Lung (tissue), 12 donors: ENCODE results near the gene MBNL3. TPM values are rescaled to one million over a fixed set of nuclear protein-coding genes. Genes with fewer than 3 reads are reported as not detected.

Source experiments
- ATAC-seq: fragments of 200-7000 bp; cut with Tn5 transposase; one replicate; pipeline ENCODE4 v1.9.1; 2020; ENCODE audit warnings: moderate number of reproducible peaks; ENCODE audit not compliant: insufficient read depth, low FRiP score
- DNase-seq, 3 donors: peaks; one replicate each; pipeline ENCODE4 v3.0.0-alpha.2; 2013 to 2017
- H3K27ac ChIP-seq, 2 donors: one replicate each; pipeline ENCODE4 v1.5.1; 2013; ENCODE audit warnings: mild to moderate bottlenecking in 2 of 2, moderate library complexity in 2 of 2, control low read depth in 1 of 2, inconsistent platforms in 1 of 2, low read depth in 1 of 2, low read length in 1 of 2
- H3K27me3 ChIP-seq, 3 donors: one replicate each; pipeline ENCODE4 v1.5.1; 2013; ENCODE audit warnings: low read length in 2 of 3; ENCODE audit not compliant: control insufficient read depth in 3 of 3, insufficient read depth in 3 of 3
- H3K36me3 ChIP-seq, 4 donors: one replicate each; pipeline ENCODE4 v1.5.1; 2013; ENCODE audit warnings: low read length in 4 of 4, mild to moderate bottlenecking in 1 of 4, moderate library complexity in 1 of 4; ENCODE audit not compliant: control insufficient read depth in 4 of 4, insufficient read depth in 4 of 4
- H3K4me1 ChIP-seq, 5 donors: one replicate each; pipeline ENCODE4 v1.5.1; 2013; ENCODE audit warnings: low read length in 5 of 5, mild to moderate bottlenecking in 2 of 5, moderate library complexity in 1 of 5; ENCODE audit not compliant: control insufficient read depth in 5 of 5, insufficient read depth in 5 of 5
- H3K4me3 ChIP-seq: one replicate; pipeline ENCODE4 v1.5.1; 2013; ENCODE audit warnings: mild to moderate bottlenecking, control low read depth, moderate library complexity
- H3K9ac ChIP-seq, 2 donors: one replicate each; pipeline ENCODE4 v1.5.1; 2013; ENCODE audit warnings: low read length in 2 of 2, control low read depth in 1 of 2; ENCODE audit not compliant: insufficient read depth in 1 of 2
- H3K9me3 ChIP-seq, 4 donors: one replicate each; pipeline ENCODE4 v1.5.1; 2013; ENCODE audit warnings: low read length in 3 of 4, mild to moderate bottlenecking in 1 of 4, moderate library complexity in 1 of 4; ENCODE audit not compliant: control insufficient read depth in 4 of 4, insufficient read depth in 3 of 4
- WGBS, 2 donors: extraction: QIAGEN DNeasy Blood & Tissue Kit; methylation state at CpG; one replicate each; pipeline ENCODE4 v1.1.7; 2013; 5-methylcytosine and 5-hydroxymethylcytosine counted together
- polyA plus RNA-seq, 2 donors: library from polyadenylated mRNA; stranded (reverse); fragments of 200-250 nt; gene quantifications; one replicate each; pipeline ENCODE4 v1.2.1, GENCODE V29; 2013
- total RNA-seq, 2 donors: library from RNA; depleted of rRNA in 1 of 2; stranded (reverse); fragments of >200 nt in 1 of 2; gene quantifications; one replicate each; pipeline ENCODE4 v1.2.1, GENCODE V29; 2014 to 2021
- TF ChIP-seq, protein P1 (sequence below): IDR thresholded peaks from 2 replicates; pipeline ENCODE4 v1.5.1; 2012; ENCODE audit warnings: mild to moderate bottlenecking; ENCODE audit errors: control extremely low read depth, extremely low read depth
- donor health status: control.
- donor health status: control.
- donor health status: Bipolar disorder and iron deficiency.
- donor health status: healthy.
- donor health status: DM: yes; HTN: yes; CAD: no.

MBNL3 gene
- total and polyA plus RNA-seq, 4 donors, result 2.1 to 27.2 (median 11.1) TPM

DNA sequence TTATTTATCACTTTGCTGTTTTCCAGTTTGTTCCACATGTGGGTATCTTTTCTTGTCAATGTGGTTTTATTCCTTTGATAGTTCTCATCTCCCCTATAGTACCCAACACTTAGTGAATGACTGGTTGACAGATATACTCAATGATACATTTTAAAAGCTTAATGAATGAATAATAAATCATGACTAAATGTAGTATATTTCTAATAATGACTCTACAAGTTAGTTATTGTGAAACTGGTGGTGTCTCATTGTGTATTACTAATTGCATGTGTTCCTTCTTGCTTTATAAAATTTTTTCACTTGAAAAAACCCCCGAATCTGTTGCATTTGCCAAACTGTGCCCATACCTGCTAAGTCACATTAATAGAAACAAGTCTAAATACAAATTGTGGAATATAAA, 95.4 kb downstream of the MBNL3 start:
- ATAC-seq (no peak), DNase-seq (no peak)
- Histone ChIP-seq H3K9ac (no peak overlapping the region), H3K36me3 (peaks cover 0 to 2% (median 0%) of the 10 kb centered on the region in 4 donors), H3K4me3 (no peak overlapping the region), H3K27me3 (peaks cover 0 to 34% (median 5%) of the 10 kb centered on the region in 3 donors), H3K27ac (no peak overlapping the region), H3K4me1 (peaks cover 0 to 5% (median 0%) of the 10 kb centered on the region in 5 donors), H3K9me3 (no peaks in the 10 kb centered on the region)
- TF ChIP-seq, protein P1, sequence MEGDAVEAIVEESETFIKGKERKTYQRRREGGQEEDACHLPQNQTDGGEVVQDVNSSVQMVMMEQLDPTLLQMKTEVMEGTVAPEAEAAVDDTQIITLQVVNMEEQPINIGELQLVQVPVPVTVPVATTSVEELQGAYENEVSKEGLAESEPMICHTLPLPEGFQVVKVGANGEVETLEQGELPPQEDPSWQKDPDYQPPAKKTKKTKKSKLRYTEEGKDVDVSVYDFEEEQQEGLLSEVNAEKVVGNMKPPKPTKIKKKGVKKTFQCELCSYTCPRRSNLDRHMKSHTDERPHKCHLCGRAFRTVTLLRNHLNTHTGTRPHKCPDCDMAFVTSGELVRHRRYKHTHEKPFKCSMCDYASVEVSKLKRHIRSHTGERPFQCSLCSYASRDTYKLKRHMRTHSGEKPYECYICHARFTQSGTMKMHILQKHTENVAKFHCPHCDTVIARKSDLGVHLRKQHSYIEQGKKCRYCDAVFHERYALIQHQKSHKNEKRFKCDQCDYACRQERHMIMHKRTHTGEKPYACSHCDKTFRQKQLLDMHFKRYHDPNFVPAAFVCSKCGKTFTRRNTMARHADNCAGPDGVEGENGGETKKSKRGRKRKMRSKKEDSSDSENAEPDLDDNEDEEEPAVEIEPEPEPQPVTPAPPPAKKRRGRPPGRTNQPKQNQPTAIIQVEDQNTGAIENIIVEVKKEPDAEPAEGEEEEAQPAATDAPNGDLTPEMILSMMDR, result no peak
- WGBS, 2 donors, result 76 to 77% methylated on average over 1 of the region's 1 CpG

DNA sequence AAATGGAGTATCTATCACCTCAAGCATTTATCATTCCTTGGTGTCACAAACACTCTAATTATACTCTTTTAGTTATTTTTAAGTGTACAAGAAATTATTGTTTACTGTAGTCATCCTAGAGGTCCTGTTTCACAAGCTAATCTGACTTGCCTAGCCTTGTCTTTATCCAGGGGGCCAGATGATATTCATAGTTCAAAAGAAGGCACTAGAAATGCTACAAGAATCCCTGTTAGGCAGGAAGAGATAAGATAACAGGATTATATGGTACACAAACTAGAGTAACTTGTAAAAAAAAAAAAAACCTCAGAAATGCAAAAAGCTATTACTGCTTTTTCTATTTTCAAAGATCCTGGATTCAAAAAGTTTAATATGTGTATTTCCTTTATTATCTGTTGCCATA, 95.8 kb downstream of the MBNL3 start:
- H3K4me3 ChIP-seq, result no peak overlapping the region
- H3K27ac ChIP-seq, result no peak overlapping the region
- TF ChIP-seq, protein P1, result no peak
- peaks cover 0 to 7% (median 0%) of the 10 kb centered on the region in 5 donors for H3K4me1 ChIP-seq
- no peak overlapping the region for H3K9ac ChIP-seq
- H3K36me3 ChIP-seq, result peaks cover 0 to 2% (median 0%) of the 10 kb centered on the region in 4 donors
- H3K27me3 ChIP-seq, result peaks cover 0 to 34% (median 5%) of the 10 kb centered on the region in 3 donors
- H3K9me3 ChIP-seq, result no peaks in the 10 kb centered on the region
- ATAC-seq, result no peak
- no peak for DNase-seq

DNA sequence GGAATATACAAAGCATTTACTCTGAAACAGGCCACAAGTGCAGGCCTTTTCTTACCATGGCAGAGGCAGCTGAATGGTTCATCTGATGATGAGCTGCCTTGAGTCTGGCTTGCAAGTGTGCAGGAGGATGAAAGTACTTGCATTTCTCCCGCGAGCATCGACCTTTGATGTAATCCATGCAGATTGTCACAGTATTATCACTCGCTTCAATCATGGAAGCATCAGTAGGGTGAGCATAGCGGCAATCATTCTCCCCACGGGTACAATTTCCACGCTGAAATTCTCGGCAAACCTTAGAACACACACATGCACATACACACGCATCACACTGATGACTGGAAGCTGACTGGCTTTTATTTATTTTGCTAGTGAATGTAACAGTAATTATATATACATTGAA, 98.0 kb downstream of the MBNL3 start:
- no peak overlapping the region for H3K27ac ChIP-seq
- no peak overlapping the region for H3K4me3 ChIP-seq
- 82 to 95% methylated on average over 9 of the region's 9 CpGs for WGBS, 2 donors
- H3K36me3 ChIP-seq, result peaks cover 0 to 2% (median 0%) of the 10 kb centered on the region in 4 donors
- H3K9me3 ChIP-seq, result no peaks in the 10 kb centered on the region
- peaks cover 0 to 36% (median 11%) of the 10 kb centered on the region in 3 donors for H3K27me3 ChIP-seq
- TF ChIP-seq, protein P1, result no peak
- H3K4me1 ChIP-seq, result peaks cover 0 to 7% (median 0%) of the 10 kb centered on the region in 5 donors
- ATAC-seq (no peak), DNase-seq (no peak)
- no peak overlapping the region for H3K9ac ChIP-seq

DNA sequence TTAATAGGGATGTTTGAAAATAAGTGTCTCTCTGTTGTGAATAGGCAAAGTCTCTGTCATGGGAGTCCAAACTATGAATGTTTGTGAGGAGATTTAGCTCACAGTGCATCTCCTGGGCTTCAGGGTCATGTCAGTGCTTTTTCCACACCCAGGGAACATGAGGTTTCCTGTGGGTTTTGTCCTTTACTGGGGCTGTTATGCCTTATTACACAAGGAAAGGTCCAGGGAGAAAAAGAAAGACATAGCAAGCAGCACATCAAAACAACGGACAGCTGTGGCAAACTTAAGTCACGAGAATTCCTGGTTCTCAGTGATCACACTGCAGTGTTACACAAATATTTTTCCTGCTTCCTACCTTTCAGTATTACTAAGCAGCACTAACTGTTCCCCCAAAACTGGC, 99.4 kb downstream of the MBNL3 start:
- TF ChIP-seq, protein P1, result no peak
- no peak for ATAC-seq
- H3K27ac ChIP-seq, result no peak overlapping the region
- H3K9ac ChIP-seq, result no peak overlapping the region
- no peak for DNase-seq
- no peak overlapping the region for H3K4me3 ChIP-seq
- peaks cover 0 to 7% (median 0%) of the 10 kb centered on the region in 5 donors for H3K4me1 ChIP-seq
- peaks cover 0 to 31% (median 15%) of the 10 kb centered on the region in 3 donors for H3K27me3 ChIP-seq
- no peaks in the 10 kb centered on the region for H3K9me3 ChIP-seq
- WGBS, 2 donors, result 85 to 97% methylated on average over 2 of the region's 2 CpGs
- H3K36me3 ChIP-seq, result peaks cover 0 to 2% (median 0%) of the 10 kb centered on the region in 4 donors
